COR-L47 (cell line): ENCODE data around the gene PLCB4.
"Not testable (repeated sequence)": the region's sequence is repeated elsewhere in the genome, so short reads cannot be mapped to it uniquely, and the experiment has no call there.

Source experiments
- DNase-seq: peaks from one replicate; lab custom pipeline; 2025; lab: John Stamatoyannopoulos, UW

The PLCB4 gene

GRCh38 chr20:9142809-9143208 lies 73.9 kb downstream of the PLCB4 start:
- DNase-seq: no peak

- no peak for DNase-seq
Measured at GRCh38 chr20:9143926-9144325, 75.0 kb downstream of the PLCB4 start.

GRCh38 chr20:9144643-9145042 lies 75.8 kb downstream of the PLCB4 start:
- DNase-seq: no peak

- DNase-seq: no peak
Measured at GRCh38 chr20:9145142-9145541, 76.3 kb downstream of the PLCB4 start.

GRCh38 chr20:9146649-9147048 lies 77.8 kb downstream of the PLCB4 start:
- DNase-seq: no peak

- no peak for DNase-seq
Measured at GRCh38 chr20:9147547-9148024, 78.7 kb downstream of the PLCB4 start.

GRCh38 chr20:9148291-9148690 lies 79.4 kb downstream of the PLCB4 start:
- no peak for DNase-seq

GRCh38 chr20:9149087-9149486 lies 80.2 kb downstream of the PLCB4 start:
- no peak for DNase-seq

GRCh38 chr20:9149796-9150195 lies 80.9 kb downstream of the PLCB4 start:
- DNase-seq: no peak

- no peak for DNase-seq
Measured at GRCh38 chr20:9150679-9151078, 81.8 kb downstream of the PLCB4 start.

- not testable (repeated sequence) for DNase-seq
Measured at GRCh38 chr20:9152139-9152538, 83.3 kb downstream of the PLCB4 start.

GRCh38 chr20:9154464-9155024 lies 85.7 kb downstream of the PLCB4 start:
- DNase-seq: no peak

GRCh38 chr20:9156529-9157280 lies 87.8 kb downstream of the PLCB4 start:
- DNase-seq: no peak

GRCh38 chr20:9160331-9160730 lies 91.4 kb downstream of the PLCB4 start:
- no peak for DNase-seq

GRCh38 chr20:9160757-9161156 lies 91.9 kb downstream of the PLCB4 start:
- DNase-seq: no peak

- DNase-seq: no peak
Measured at GRCh38 chr20:9161311-9161710, 92.4 kb downstream of the PLCB4 start.

GRCh38 chr20:9163251-9163650 lies 94.4 kb downstream of the PLCB4 start:
- DNase-seq: no peak

GRCh38 chr20:9163995-9164394 lies 95.1 kb downstream of the PLCB4 start:
- no peak for DNase-seq

GRCh38 chr20:9165261-9165660 lies 96.4 kb downstream of the PLCB4 start:
- DNase-seq: no peak

GRCh38 chr20:9166153-9166780 lies 97.4 kb downstream of the PLCB4 start:
- no peak for DNase-seq

GRCh38 chr20:9169409-9169808 lies 100.5 kb downstream of the PLCB4 start:
- DNase-seq: no peak

- DNase-seq: no peak
Measured at GRCh38 chr20:9172851-9173250, 104.0 kb downstream of the PLCB4 start.

- no peak for DNase-seq
Measured at GRCh38 chr20:9177278-9177677, 108.4 kb downstream of the PLCB4 start.
